CD8-positive, alpha-beta memory T cell (primary cell): Measurements from ENCODE around the gene BORCS8. TPM values are rescaled to one million over a fixed set of nuclear protein-coding genes. Genes with fewer than 3 reads are reported as not detected.
A peak's percentile ranks its signal among the peaks of the same experiment; 100 is the strongest.
"Not testable (repeated sequence)": the region's sequence is repeated elsewhere in the genome, so short reads cannot be mapped to it uniquely, and the experiment has no call there.

Source experiments
- CTCF ChIA-PET: fragments of 350-600 bp; sonication (Branson Sonifier 250); formaldehyde crosslinking; loops from one replicate; lab custom pipeline; 2021; ENCODE audit warnings: antibody characterized with exemption; lab: Charles Lee
- POLR2A ChIA-PET: fragments of 350-600 bp; sonication (Branson Sonifier 250); formaldehyde crosslinking; loops from one replicate; lab custom pipeline; 2021; ENCODE audit warnings: antibody characterized with exemption; lab: Charles Lee
- DNase-seq, 5 donors: peaks; one replicate each; pipeline versions ENCODE4 v3.0.0 to v3.0.0-alpha.2; 2020 to 2022; ENCODE audit warnings: mixed read lengths in 1 of 5
- H3K27ac ChIP-seq: one replicate; pipeline ENCODE4 v1.7.0; 2013; ENCODE audit warnings: low read depth, mild to moderate bottlenecking, low read length, moderate library complexity
- H3K27me3 ChIP-seq: 2 replicates; pipeline ENCODE4 v1.7.0; 2013; ENCODE audit warnings: low read length, mild to moderate bottlenecking; ENCODE audit not compliant: insufficient read depth, poor library complexity, severe bottlenecking
- H3K36me3 ChIP-seq: 2 replicates; pipeline ENCODE4 v1.7.0; 2013; ENCODE audit warnings: mild to moderate bottlenecking, low read length, moderate library complexity; ENCODE audit not compliant: insufficient read depth
- H3K4me1 ChIP-seq: 2 replicates; pipeline ENCODE4 v1.7.0; 2013; ENCODE audit warnings: mild to moderate bottlenecking, low read length, moderate library complexity; ENCODE audit not compliant: insufficient read depth
- H3K4me3 ChIP-seq: 2 replicates; pipeline ENCODE4 v1.7.0; 2013; ENCODE audit warnings: mild to moderate bottlenecking, low read length
- H3K9me3 ChIP-seq: 2 replicates; pipeline ENCODE4 v1.7.0; 2013; ENCODE audit warnings: mild to moderate bottlenecking, low read length
- H3K27ac Mint-ChIP-seq, 8 donors: one replicate each; pipeline ENCODE4 v1.8.0; 2020 to 2021; ENCODE audit warnings: mixed read lengths in 8 of 8, mild to moderate bottlenecking in 6 of 8, inconsistent platforms in 3 of 8, moderate library complexity in 3 of 8
- H3K27me3 Mint-ChIP-seq, 2 donors: one replicate each; pipeline ENCODE4 v1.8.0; 2020 to 2021; ENCODE audit warnings: mixed read lengths in 2 of 2, mild to moderate bottlenecking in 1 of 2, moderate library complexity in 1 of 2
- H3K36me3 Mint-ChIP-seq, 3 donors: one replicate each; pipeline ENCODE4 v1.8.0; 2020 to 2021; ENCODE audit warnings: mixed read lengths in 3 of 3, inconsistent platforms in 1 of 3, mild to moderate bottlenecking in 1 of 3
- H3K4me1 Mint-ChIP-seq, 3 donors: one replicate each; pipeline ENCODE4 v1.8.0; 2020 to 2021; ENCODE audit warnings: mixed read lengths in 3 of 3, inconsistent platforms in 1 of 3, mild to moderate bottlenecking in 1 of 3
- H3K4me3 Mint-ChIP-seq, 7 donors: one replicate each; pipeline ENCODE4 v1.8.0; 2020 to 2021; ENCODE audit warnings: mixed read lengths in 7 of 7, mild to moderate bottlenecking in 6 of 7, moderate library complexity in 4 of 7, inconsistent platforms in 2 of 7
- H3K9me3 Mint-ChIP-seq, 5 donors: one replicate each; pipeline ENCODE4 v1.8.0; 2020 to 2022; ENCODE audit warnings: mixed read lengths in 5 of 5, mild to moderate bottlenecking in 3 of 5, moderate library complexity in 2 of 5, inconsistent platforms in 1 of 5
- polyA plus RNA-seq: library from polyadenylated mRNA; unstranded; fragments of 300-500 nt; fragmentation: Illumina TruSeq; gene quantifications from one replicate; pipeline ENCODE4 v1.2.3, GENCODE V29; 2021
- total RNA-seq, 2 experiments: library from RNA; stranded (reverse); gene quantifications; one replicate each; pipeline ENCODE4 v1.2.3, GENCODE V29; 2021

BORCS8 gene
- total and polyA plus RNA-seq, 3 experiments from 2014 or later, result 18.7 to 40.1 (median 37.3) TPM

DNA sequence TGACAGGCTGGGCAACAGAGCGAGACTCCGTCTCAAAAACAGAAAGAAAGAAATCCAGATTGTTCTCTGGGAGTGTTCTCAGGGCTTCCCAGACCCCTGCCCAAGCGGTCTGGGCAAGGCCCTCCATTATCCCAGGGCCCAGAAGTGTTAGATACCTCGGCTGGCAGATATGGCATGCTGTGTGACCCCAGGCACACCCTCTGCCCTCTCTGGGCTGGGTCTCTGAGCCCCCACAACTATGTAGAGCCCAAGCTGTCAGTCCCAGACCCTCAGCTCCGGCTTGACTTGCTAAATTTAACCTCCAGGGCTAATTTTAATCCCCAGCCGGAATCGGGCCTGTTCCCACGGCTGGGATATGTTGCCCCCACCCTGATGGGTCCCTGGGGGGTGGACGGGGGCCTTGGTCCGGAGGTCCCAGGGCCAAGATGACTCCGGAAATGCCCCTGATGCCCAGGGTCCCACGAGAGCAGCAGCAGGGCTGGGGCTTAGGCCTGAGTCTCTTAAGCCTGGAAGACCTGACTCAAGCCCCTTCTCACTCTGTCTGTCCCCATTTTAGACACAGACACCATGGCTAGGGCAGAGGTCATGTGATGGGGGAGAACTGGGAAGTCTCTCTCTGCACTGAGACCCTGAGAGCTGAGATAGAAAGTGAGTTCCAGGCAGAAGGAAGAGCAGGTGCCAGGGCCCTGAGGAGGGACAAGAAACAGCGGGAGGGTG lies 39.1 kb downstream of the BORCS8 start:
- Histone ChIP-seq H3K9me3 (no peaks in the 10 kb centered on the region), H3K27ac (no peak overlapping the region), H3K27me3 (no peaks in the 10 kb centered on the region), H3K36me3 (no peaks in the 10 kb centered on the region), H3K4me1 (no peaks in the 10 kb centered on the region), H3K4me3 (no peak overlapping the region)
- Mint-ChIP-seq H3K27ac (no peak overlapping the region), H3K36me3 (peaks cover 9 to 36% (median 13%) of the 10 kb centered on the region in 3 donors), H3K27me3 (no peaks in the 10 kb centered on the region), H3K9me3 (no peaks in the 10 kb centered on the region), H3K4me1 (no peaks in the 10 kb centered on the region), H3K4me3 (no peak overlapping the region)
- ChIA-PET CTCF (interaction anchor here (1.6 kb wide), 1 partner anchor 22 kb away, joined by 3 read pairs; no protein-coding TSS in a partner anchor), POLR2A (no interaction called here)
- no peak for DNase-seq

DNA sequence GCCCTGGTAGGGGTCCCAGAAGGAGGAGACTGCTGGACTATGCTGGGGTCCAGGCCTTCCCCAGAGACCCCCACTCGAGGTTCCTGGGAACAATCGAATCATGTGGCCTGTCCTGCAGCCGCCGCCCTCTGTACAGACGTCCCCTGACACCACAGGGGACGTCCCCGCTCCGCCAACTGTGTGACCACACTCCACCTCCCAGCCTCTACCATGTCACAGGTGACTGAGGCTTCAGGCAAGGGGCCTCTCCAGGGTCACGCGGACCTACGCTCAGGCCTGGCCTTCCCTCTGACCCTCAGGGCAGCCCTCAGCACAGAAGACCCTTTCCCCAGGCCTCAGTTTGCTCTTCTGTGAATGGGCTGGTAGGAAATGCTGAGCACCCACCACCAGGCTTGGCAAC lies 40.5 kb downstream of the BORCS8 start:
- ChIA-PET POLR2A (no interaction called here), CTCF (interaction anchor here (1.6 kb wide), 1 partner anchor 23 kb away, joined by 3 read pairs; no protein-coding TSS in a partner anchor)
- no peaks in the 10 kb centered on the region for H3K4me1 ChIP-seq
- no peaks in the 10 kb centered on the region for H3K36me3 ChIP-seq
- H3K4me1 Mint-ChIP-seq, result no peaks in the 10 kb centered on the region
- no peaks in the 10 kb centered on the region for H3K27me3 Mint-ChIP-seq
- peak overlapping the region in 1 of 8 donors; percentile 14 for H3K27ac Mint-ChIP-seq
- no peaks in the 10 kb centered on the region for H3K27me3 ChIP-seq
- H3K4me3 Mint-ChIP-seq, result no peak overlapping the region
- no peaks in the 10 kb centered on the region for H3K9me3 Mint-ChIP-seq
- H3K36me3 Mint-ChIP-seq, result peaks cover 8 to 37% (median 9%) of the 10 kb centered on the region in 3 donors
- no peak for DNase-seq
- no peaks in the 10 kb centered on the region for H3K9me3 ChIP-seq
- no peak overlapping the region for H3K4me3 ChIP-seq
- no peak overlapping the region for H3K27ac ChIP-seq

DNA sequence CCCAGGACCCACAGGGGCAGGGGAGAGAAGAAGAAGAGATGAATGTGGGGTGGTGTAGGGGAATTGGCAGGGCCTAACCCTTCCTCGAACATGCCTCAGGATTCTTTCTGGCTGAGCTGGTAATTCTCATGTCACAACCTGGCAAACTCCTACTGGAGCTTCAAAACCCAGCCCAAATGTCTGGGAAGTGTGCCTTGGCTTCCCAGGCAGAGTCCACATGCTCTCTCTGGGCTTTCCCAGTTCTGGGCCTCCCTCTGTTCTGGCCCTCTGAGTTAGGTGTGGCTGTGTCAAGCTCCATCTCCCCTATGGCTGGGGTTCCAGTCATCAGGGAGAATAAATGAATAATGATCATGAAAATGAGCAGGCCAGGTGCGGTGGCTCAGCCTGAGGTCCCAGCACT lies 42.5 kb downstream of the BORCS8 start:
- Histone ChIP-seq H3K36me3 (no peaks in the 10 kb centered on the region), H3K4me1 (no peaks in the 10 kb centered on the region), H3K9me3 (no peaks in the 10 kb centered on the region), H3K4me3 (no peak overlapping the region), H3K27ac (no peak overlapping the region), H3K27me3 (no peaks in the 10 kb centered on the region)
- H3K36me3 Mint-ChIP-seq, result peaks cover 0 to 25% (median 0%) of the 10 kb centered on the region in 3 donors
- no peak overlapping the region for H3K27ac Mint-ChIP-seq
- no peaks in the 10 kb centered on the region for H3K9me3 Mint-ChIP-seq
- no peak for DNase-seq
- CTCF ChIA-PET, result interaction anchor here (1.7 kb wide), 1 partner anchor 98 kb away, joined by 4 read pairs; no protein-coding TSS in a partner anchor
- H3K4me1 Mint-ChIP-seq, result no peaks in the 10 kb centered on the region
- POLR2A ChIA-PET, result no interaction called here
- no peak overlapping the region for H3K4me3 Mint-ChIP-seq
- H3K27me3 Mint-ChIP-seq, result no peaks in the 10 kb centered on the region

DNA sequence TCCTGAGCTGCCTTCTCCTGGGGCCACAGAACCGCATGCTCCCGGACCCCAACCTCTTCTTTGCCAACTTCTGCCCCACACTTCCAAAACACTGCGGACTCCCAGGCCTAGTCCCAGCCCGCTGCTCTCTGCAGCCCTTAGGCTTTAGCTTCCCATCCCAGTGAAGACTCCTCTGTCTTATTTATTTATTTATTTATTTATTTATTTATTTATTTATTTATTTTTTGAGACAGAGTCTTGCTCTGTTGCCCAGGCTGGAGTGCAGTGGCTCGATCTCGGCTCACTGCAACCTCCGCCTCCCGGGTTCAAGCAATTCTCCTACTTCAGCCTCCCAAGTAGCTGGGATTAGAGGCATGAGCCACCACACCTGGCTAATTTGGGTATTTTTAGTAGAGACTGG lies 43.4 kb downstream of the BORCS8 start:
- H3K4me1 ChIP-seq, H3K4me1 Mint-ChIP-seq, H3K9me3 ChIP-seq, H3K27me3 ChIP-seq, H3K27ac ChIP-seq, H3K27ac Mint-ChIP-seq, POLR2A ChIA-PET, H3K27me3 Mint-ChIP-seq, H3K9me3 Mint-ChIP-seq, H3K36me3 ChIP-seq, H3K4me3 Mint-ChIP-seq, H3K4me3 ChIP-seq, DNase-seq: not testable (repeated sequence)
- CTCF ChIA-PET, result interaction anchor here (0.7 to 1.9 kb wide), 4 partner anchors 9 to 97 kb away, joined by 3 to 5 read pairs (median 4); no protein-coding TSS in a partner anchor
- peaks cover 0 to 25% (median 0%) of the 10 kb centered on the region in 3 donors for H3K36me3 Mint-ChIP-seq

DNA sequence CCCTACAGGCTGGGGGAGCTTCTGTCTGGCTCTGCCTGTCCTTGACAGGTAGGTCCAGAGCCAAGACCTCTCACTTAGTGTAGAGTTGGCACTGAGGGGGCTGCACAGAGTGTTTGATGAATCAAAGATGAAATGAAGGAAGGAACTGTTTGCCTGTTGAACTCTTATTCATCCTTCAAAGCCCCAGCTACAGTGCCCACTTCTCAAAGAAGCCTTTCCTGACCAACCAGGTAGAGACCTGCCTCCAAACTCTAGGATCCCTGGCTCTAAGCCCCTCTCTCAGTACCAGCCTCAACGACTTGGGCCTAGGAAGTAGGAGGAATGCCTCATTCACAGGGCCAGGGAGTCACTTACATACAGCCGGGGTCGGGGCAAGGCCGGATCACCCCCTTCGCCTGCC lies 44.6 kb downstream of the BORCS8 start:
- Histone ChIP-seq H3K27me3 (no peaks in the 10 kb centered on the region), H3K36me3 (no peaks in the 10 kb centered on the region), H3K4me1 (no peaks in the 10 kb centered on the region), H3K4me3 (no peak overlapping the region), H3K27ac (no peak overlapping the region), H3K9me3 (no peaks in the 10 kb centered on the region)
- CTCF ChIA-PET, result interaction anchor here (0.9 to 2.6 kb wide), 4 partner anchors 8 to 77 kb away, joined by 3 to 13 read pairs (median 4); no protein-coding TSS in a partner anchor
- POLR2A ChIA-PET, result no interaction called here
- Mint-ChIP-seq H3K36me3 (peaks cover 0 to 25% (median 0%) of the 10 kb centered on the region in 3 donors), H3K27ac (no peak overlapping the region), H3K27me3 (no peaks in the 10 kb centered on the region), H3K4me1 (no peaks in the 10 kb centered on the region), H3K4me3 (no peak overlapping the region), H3K9me3 (no peaks in the 10 kb centered on the region)
- no peak for DNase-seq

DNA sequence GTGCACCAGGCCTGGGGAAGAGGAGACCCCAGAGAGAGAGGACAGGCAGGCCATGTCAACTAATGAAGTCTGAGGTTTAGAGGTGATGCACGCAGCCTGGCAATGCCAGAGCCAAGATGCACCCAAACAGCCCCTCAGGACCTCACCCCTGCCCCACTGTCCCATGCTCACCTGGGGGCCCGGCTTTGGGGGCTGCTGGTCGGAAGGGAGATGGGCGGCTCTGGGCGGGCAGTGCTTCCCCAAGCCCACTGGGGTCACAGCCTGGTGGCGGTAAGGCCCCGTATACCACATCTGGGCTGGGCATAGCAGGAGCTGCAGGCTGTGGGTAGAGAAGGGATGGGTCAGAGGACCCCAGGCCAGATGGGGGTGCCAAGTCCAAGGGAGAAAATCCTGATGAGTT lies 45.1 kb downstream of the BORCS8 start:
- Mint-ChIP-seq H3K27ac (no peak overlapping the region), H3K36me3 (peaks cover 0 to 25% (median 0%) of the 10 kb centered on the region in 3 donors), H3K4me1 (no peaks in the 10 kb centered on the region), H3K27me3 (no peaks in the 10 kb centered on the region), H3K9me3 (no peaks in the 10 kb centered on the region), H3K4me3 (no peak overlapping the region)
- Histone ChIP-seq H3K27ac (no peak overlapping the region), H3K36me3 (no peaks in the 10 kb centered on the region), H3K4me1 (no peaks in the 10 kb centered on the region), H3K27me3 (no peaks in the 10 kb centered on the region), H3K9me3 (no peaks in the 10 kb centered on the region), H3K4me3 (no peak overlapping the region)
- ChIA-PET CTCF (interaction anchor here (1.4 to 2.6 kb wide), 4 partner anchors 10 to 92 kb away, joined by 5 to 13 read pairs (median 5); no protein-coding TSS in a partner anchor), POLR2A (interaction anchor here (1.1 kb wide), 1 partner anchor 107 kb away, joined by 3 read pairs; no protein-coding TSS in a partner anchor)
- DNase-seq, result no peak

DNA sequence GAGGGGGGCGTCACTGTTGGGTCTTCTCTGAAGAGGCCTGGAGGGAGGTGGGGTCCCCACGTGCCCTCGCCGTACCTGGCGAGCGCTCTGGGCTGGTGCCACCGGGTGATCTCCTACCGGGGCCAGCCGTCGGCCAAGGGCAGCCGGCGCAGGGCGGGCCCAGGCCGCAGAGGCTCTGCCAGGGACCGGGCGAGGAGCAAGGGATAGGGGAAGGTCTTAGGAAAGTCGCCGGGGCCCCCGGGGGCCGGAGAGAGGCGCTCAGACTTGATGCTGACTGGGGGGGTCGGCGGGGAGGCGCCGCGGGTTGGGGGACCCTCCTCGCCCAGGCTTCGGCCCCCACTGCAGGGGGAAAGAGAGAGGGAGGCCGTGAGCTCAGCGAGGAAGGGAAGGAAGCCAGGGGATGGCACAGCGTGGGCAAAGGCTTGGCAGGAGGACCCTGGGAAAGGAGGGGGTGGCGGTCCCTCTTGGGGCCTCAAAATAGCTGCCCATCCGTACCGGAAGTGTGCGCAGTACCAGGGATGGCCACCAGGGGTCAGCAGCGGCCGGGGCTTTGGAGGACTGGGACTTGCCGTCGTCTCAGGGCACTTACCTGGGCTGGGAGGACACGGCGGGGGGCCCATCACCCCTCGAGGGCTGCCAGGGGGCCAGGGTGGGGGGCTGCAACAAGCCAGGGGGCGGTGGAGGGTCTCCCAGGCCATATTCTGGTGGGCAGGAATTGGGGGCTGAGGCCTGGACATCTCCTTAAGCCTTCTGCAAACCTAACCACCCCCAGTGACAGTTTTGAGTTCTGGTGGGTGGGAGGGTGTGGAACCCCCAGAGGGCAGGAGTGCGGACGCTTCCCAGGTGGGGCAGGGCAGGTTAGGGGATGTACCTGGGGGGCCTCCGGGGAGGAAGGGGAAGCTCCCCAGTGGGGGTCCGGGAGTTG lies 46.0 kb downstream of the BORCS8 start:
- CTCF ChIA-PET, result interaction anchor here (0.6 to 2.6 kb wide), 10 partner anchors 10 to 93 kb away, joined by 3 to 13 read pairs (median 4); no protein-coding TSS in a partner anchor
- DNase-seq, result peak; percentile 73 to 87 (median 79)
- POLR2A ChIA-PET, result interaction anchor here (1.1 kb wide), 1 partner anchor 106 kb away, joined by 3 read pairs; no protein-coding TSS in a partner anchor
- Mint-ChIP-seq H3K36me3 (peaks cover 0 to 25% (median 0%) of the 10 kb centered on the region in 3 donors), H3K9me3 (no peaks in the 10 kb centered on the region), H3K4me3 (no peak overlapping the region), H3K4me1 (no peaks in the 10 kb centered on the region), H3K27me3 (no peaks in the 10 kb centered on the region), H3K27ac (no peak overlapping the region)
- Histone ChIP-seq H3K4me1 (no peaks in the 10 kb centered on the region), H3K36me3 (no peaks in the 10 kb centered on the region), H3K9me3 (no peaks in the 10 kb centered on the region), H3K27ac (no peak overlapping the region), H3K4me3 (no peak overlapping the region), H3K27me3 (no peaks in the 10 kb centered on the region)
